Astrocyte (in vitro differentiated cells and primary cell): Measurements from ENCODE around the gene GALNT2.

Experiments
- CTCF ChIP-seq: IDR thresholded peaks from 2 replicates; pipeline ENCODE4 v1.5.1; 2011; ENCODE audit warnings: low read depth, mild to moderate bottlenecking, inconsistent platforms, low read length, moderate library complexity; ENCODE audit not compliant: insufficient read depth
- EZH2 ChIP-seq: IDR thresholded peaks from 2 replicates; pipeline ENCODE4 v1.6.1; 2012; ENCODE audit warnings: mild to moderate bottlenecking, low read length, inconsistent platforms; ENCODE audit not compliant: insufficient read depth

- TF ChIP-seq CTCF (no peak), EZH2 (no peak)
These were observed 88.0 kb downstream of the GALNT2 start for GRCh38 chr1:230155021-230155420.
